ENCODE data around the gene JAG1. TPM values are rescaled to one million over a fixed set of nuclear protein-coding genes. Genes with fewer than 3 reads are reported as not detected.

Gene JAG1
- total RNA-seq, 1 donor, result 60.1 TPM

DNA sequence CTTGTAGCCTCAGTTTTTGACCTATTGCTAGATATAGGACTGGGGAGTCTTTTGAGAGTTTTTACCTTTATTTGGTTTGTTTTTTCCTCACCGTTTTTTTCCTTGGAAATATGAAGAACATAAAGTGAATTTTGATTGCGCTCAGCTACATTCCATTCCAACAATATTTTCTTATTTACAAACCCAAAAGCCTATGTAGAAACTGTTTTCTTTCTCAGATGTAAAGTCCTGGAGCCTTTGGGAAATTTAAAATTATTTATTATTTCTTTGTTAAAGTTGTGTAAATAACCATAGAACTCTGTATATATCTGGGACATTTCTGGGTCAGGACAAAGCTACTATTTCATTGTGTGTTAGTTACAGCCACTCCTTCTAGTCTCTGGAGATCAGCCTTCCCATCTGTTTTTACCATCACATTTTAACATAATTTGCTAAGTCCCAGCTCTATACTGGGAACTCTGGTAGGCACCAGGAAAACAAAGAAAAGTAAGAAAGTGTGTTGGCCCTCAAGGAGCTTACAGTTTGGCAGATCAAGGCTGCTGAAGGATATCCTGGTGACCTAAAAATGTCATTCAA, 68.8 kb downstream of the JAG1 start:
- DNase-seq (ENCODE audit: insufficient read length, low spot score, missing footprints), result no peak
- peak overlapping the region; percentile 74 for H3K4me2 ChIP-seq (ENCODE audit: insufficient read depth, low read length)
- no peak overlapping the region for H3K4me3 ChIP-seq (ENCODE audit: insufficient read depth, low read length)
- H3K4me1 ChIP-seq (ENCODE audit: insufficient read depth, low read length), result peaks cover 48% of the 10 kb centered on the region
- peak overlapping the region; percentile 82 for H3K27ac ChIP-seq (ENCODE audit: low read depth, low read length)
- H4K20me1 ChIP-seq (ENCODE audit: insufficient read depth, low read length), result no peaks in the 10 kb centered on the region
- H3K36me3 ChIP-seq (ENCODE audit: insufficient read depth, low read length), result no peaks in the 10 kb centered on the region
- H3K9me3 ChIP-seq (ENCODE audit: low read depth, low read length), result no peaks in the 10 kb centered on the region
- H2AFZ ChIP-seq (ENCODE audit: low read length), result no peak overlapping the region
- TF ChIP-seq, protein P1, sequence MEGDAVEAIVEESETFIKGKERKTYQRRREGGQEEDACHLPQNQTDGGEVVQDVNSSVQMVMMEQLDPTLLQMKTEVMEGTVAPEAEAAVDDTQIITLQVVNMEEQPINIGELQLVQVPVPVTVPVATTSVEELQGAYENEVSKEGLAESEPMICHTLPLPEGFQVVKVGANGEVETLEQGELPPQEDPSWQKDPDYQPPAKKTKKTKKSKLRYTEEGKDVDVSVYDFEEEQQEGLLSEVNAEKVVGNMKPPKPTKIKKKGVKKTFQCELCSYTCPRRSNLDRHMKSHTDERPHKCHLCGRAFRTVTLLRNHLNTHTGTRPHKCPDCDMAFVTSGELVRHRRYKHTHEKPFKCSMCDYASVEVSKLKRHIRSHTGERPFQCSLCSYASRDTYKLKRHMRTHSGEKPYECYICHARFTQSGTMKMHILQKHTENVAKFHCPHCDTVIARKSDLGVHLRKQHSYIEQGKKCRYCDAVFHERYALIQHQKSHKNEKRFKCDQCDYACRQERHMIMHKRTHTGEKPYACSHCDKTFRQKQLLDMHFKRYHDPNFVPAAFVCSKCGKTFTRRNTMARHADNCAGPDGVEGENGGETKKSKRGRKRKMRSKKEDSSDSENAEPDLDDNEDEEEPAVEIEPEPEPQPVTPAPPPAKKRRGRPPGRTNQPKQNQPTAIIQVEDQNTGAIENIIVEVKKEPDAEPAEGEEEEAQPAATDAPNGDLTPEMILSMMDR (IDR thresholded peaks at IDR 0.05; ENCODE audit: extremely low read depth, low read depth, low read length), result no peak
- no peaks in the 10 kb centered on the region for H3K27me3 ChIP-seq (ENCODE audit: insufficient read depth, low read length)
- no peaks in the 10 kb centered on the region for H3K79me2 ChIP-seq (ENCODE audit: insufficient read depth, low read length)

DNA sequence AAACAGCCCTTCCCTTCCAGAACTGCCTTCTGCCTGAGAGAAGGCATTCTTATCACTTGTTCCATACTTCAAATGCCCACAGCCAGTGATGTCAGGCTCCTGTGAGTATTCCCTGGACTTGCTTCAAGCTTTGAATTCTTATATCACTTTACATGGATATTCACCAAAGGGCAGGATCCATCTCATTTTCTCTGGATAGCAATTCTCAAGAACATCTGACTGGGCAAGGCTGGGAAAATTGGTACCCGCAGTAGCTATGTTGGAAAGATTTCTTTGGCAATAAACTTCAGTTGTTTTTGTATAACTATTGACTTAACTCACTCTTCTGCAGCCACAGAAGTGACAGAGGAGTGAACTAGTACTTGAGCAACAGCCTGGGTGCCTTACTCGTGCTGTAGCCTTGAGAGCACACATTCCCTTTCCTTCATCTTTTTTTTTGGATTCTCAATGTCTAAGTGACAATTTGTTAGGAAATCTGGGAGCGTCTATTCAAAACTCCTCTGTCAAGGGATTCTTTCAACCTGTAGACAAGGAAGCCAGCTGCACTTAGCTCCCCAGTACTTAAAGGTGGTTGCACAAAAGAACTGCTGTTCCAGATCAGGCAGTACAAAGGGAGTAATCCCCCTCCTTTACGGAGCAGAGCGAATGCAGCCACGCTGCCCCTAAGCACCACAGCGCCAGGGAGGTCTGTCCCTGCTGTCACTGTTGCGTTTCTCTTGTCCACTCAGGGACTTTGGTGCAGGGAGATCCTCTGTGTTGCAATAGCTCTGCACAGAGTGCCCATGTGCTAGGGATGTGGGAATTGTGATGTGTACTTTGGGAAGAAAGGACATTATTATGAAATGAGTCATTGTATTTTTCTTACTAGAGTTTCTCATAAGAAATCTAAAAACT, 69.6 kb downstream of the JAG1 start:
- Histone ChIP-seq H3K4me2 (ENCODE audit: insufficient read depth, low read length) (peak overlapping the region; percentile 74), H3K4me3 (ENCODE audit: insufficient read depth, low read length) (peak overlapping the region; percentile 23), H2AFZ (ENCODE audit: low read length) (no peak overlapping the region), H3K27me3 (ENCODE audit: insufficient read depth, low read length) (no peaks in the 10 kb centered on the region), H3K4me1 (ENCODE audit: insufficient read depth, low read length) (peaks cover 41% of the 10 kb centered on the region), H3K79me2 (ENCODE audit: insufficient read depth, low read length) (no peaks in the 10 kb centered on the region), H3K36me3 (ENCODE audit: insufficient read depth, low read length) (no peaks in the 10 kb centered on the region), H3K9me3 (ENCODE audit: low read depth, low read length) (no peaks in the 10 kb centered on the region), H3K27ac (ENCODE audit: low read depth, low read length) (peak overlapping the region; percentile 82), H4K20me1 (ENCODE audit: insufficient read depth, low read length) (no peaks in the 10 kb centered on the region)
- TF ChIP-seq, protein P1 (IDR thresholded peaks at IDR 0.05; ENCODE audit: extremely low read depth, low read depth, low read length), result no peak
- DNase-seq (ENCODE audit: insufficient read length, low spot score, missing footprints), result no peak

- Histone ChIP-seq H3K4me2 (ENCODE audit: insufficient read depth, low read length) (peak overlapping the region; percentile 74), H3K36me3 (ENCODE audit: insufficient read depth, low read length) (no peaks in the 10 kb centered on the region), H3K9me3 (ENCODE audit: low read depth, low read length) (no peaks in the 10 kb centered on the region), H4K20me1 (ENCODE audit: insufficient read depth, low read length) (no peaks in the 10 kb centered on the region), H3K4me1 (ENCODE audit: insufficient read depth, low read length) (peaks cover 39% of the 10 kb centered on the region), H3K27ac (ENCODE audit: low read depth, low read length) (peak overlapping the region; percentile 82), H3K4me3 (ENCODE audit: insufficient read depth, low read length) (peak overlapping the region; percentile 10), H2AFZ (ENCODE audit: low read length) (no peak overlapping the region), H3K79me2 (ENCODE audit: insufficient read depth, low read length) (no peaks in the 10 kb centered on the region), H3K27me3 (ENCODE audit: insufficient read depth, low read length) (no peaks in the 10 kb centered on the region)
- no peak for DNase-seq (ENCODE audit: insufficient read length, low spot score, missing footprints)
- TF ChIP-seq, protein P1 (IDR thresholded peaks at IDR 0.05; ENCODE audit: extremely low read depth, low read depth, low read length), result no peak
Measured at GRCh38 chr20:10603378-10603777, 70.4 kb downstream of the JAG1 start.

GRCh38 chr20:10602221-10602871, 71.5 kb downstream of the JAG1 start:
- no peaks in the 10 kb centered on the region for H3K79me2 ChIP-seq (ENCODE audit: insufficient read depth, low read length)
- H2AFZ ChIP-seq (ENCODE audit: low read length), result no peak overlapping the region
- peaks cover 41% of the 10 kb centered on the region for H3K4me1 ChIP-seq (ENCODE audit: insufficient read depth, low read length)
- no peak overlapping the region for H3K4me2 ChIP-seq (ENCODE audit: insufficient read depth, low read length)
- H3K36me3 ChIP-seq (ENCODE audit: insufficient read depth, low read length), result no peaks in the 10 kb centered on the region
- H3K9me3 ChIP-seq (ENCODE audit: low read depth, low read length), result no peaks in the 10 kb centered on the region
- DNase-seq (ENCODE audit: insufficient read length, low spot score, missing footprints), result no peak
- TF ChIP-seq, protein P1 (IDR thresholded peaks at IDR 0.05; ENCODE audit: extremely low read depth, low read depth, low read length), result no peak
- no peaks in the 10 kb centered on the region for H3K27me3 ChIP-seq (ENCODE audit: insufficient read depth, low read length)
- H3K27ac ChIP-seq (ENCODE audit: low read depth, low read length), result peak overlapping the region; percentile 82
- no peaks in the 10 kb centered on the region for H4K20me1 ChIP-seq (ENCODE audit: insufficient read depth, low read length)
- H3K4me3 ChIP-seq (ENCODE audit: insufficient read depth, low read length), result no peak overlapping the region

Measured in osteoblast (primary cell).